GM12892 (cell line): ENCODE measurements around the gene TEC.

ENCODE experiments used
- POLR2A ChIP-seq: IDR thresholded peaks from 2 replicates; pipeline ENCODE4 v1.6.1; 2011; ENCODE audit warnings: low read depth, low read length, control low read depth
- POLR2AphosphoS5 ChIP-seq: IDR thresholded peaks from 2 replicates; pipeline ENCODE4 v1.6.1; 2011; ENCODE audit warnings: low read depth, low read length, control low read depth
- TAF1 ChIP-seq: IDR thresholded peaks from 2 replicates; pipeline ENCODE4 v1.6.1; 2011; ENCODE audit warnings: low read depth, mild to moderate bottlenecking, control low read depth, low read length, borderline replicate concordance

DNA sequence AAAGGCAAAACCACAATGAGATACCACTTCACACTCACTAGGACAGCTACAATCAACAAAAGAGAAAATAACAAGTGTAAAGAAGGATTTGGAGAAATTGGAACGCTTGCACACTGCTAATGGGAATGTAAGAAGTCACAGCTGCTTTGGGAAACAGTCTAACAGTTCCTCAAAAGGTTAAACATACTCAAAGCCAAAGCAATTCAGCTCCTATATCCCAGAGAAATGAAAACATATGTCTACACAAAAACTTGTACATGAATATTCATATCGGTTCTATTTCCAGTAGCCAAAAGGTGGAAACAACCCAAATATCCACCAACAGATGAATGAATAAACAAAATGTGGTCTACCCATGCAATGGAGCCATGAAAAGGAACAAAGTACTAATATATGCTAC is 64.0 kb downstream of the TEC start:
- TF ChIP-seq TAF1 (no peak), POLR2AphosphoS5 (no peak), POLR2A (no peak)
